Measurements from ENCODE around the gene ZNF385C. TPM values are rescaled to one million over a fixed set of nuclear protein-coding genes. Genes with fewer than 3 reads are reported as not detected.

Gene ZNF385C
- total and polyA plus RNA-seq, 3 donors from 2014 or later, result 17.9 to 26.6 (median 21.4) TPM

- TF ChIP-seq POLR2A (IDR thresholded peaks at IDR 0.05) (no peak), CTCF (IDR thresholded peaks at IDR 0.05) (no peak)
- Histone ChIP-seq H3K27me3 (no peaks in the 10 kb centered on the region), H3K4me1 (no peaks in the 10 kb centered on the region), H3K9me3 (no peaks in the 10 kb centered on the region), H3K36me3 (ENCODE audit: low read depth, missing control alignments) (no peaks in the 10 kb centered on the region), H3K27ac (no peak overlapping the region), H3K4me3 (no peak overlapping the region)
- intact Hi-C loops (cut with DNase I; ENCODE audit: low total_unique reads), result no loop called here
- DNase-seq, result no peak
- WGBS, 2 donors, result 81 to 88% methylated on average over 1 of the region's 1 CpG
Observed at GRCh38 chr17:42005166-42005565, 93.1 kb downstream of the ZNF385C start.

DNA sequence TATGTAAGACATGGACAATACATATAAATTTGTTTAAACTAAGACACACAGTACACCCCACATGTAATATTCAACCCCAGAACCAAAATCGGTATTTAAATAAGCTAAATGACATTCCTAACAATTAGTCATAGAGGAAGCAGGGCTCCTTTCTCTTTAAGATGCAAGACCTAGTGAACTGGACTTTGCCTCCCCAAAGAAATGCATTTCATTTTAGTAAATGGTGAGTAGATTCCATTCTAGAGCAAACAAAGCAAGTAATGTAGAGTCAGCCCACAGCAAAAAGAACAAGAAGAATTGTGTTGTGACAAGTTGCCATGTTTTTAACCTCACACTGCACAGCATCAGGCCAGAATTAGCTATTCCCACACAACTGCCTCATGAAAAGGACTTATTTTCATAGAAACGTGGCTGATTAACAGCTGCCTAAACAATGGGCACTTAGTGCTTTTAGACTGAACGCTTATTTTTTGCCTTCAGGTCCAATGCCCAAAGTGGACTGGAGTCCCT lies 95.4 kb downstream of the ZNF385C start:
- Histone ChIP-seq H3K36me3 (ENCODE audit: low read depth, missing control alignments) (no peaks in the 10 kb centered on the region), H3K9me3 (no peaks in the 10 kb centered on the region), H3K4me1 (no peaks in the 10 kb centered on the region), H3K27me3 (no peaks in the 10 kb centered on the region), H3K27ac (no peak overlapping the region), H3K4me3 (no peak overlapping the region)
- TF ChIP-seq CTCF (IDR thresholded peaks at IDR 0.05) (no peak), POLR2A (IDR thresholded peaks at IDR 0.05) (no peak)
- intact Hi-C loops (cut with DNase I; ENCODE audit: low total_unique reads), result no loop called here
- DNase-seq, result no peak
- 85 to 93% methylated on average over 3 of the region's 3 CpGs for WGBS, 2 donors

- intact Hi-C loops (cut with DNase I; ENCODE audit: low total_unique reads), result no loop called here
- DNase-seq, result no peak
- no peak overlapping the region for H3K27ac ChIP-seq
- WGBS, 2 donors, result 87 to 94% methylated on average over 7 of the region's 7 CpGs
- no peak overlapping the region for H3K4me3 ChIP-seq
- H3K4me1 ChIP-seq, result no peaks in the 10 kb centered on the region
- TF ChIP-seq CTCF (IDR thresholded peaks at IDR 0.05) (no peak), POLR2A (IDR thresholded peaks at IDR 0.05) (no peak)
- no peaks in the 10 kb centered on the region for H3K27me3 ChIP-seq
- H3K36me3 ChIP-seq (ENCODE audit: low read depth, missing control alignments), result no peaks in the 10 kb centered on the region
- no peaks in the 10 kb centered on the region for H3K9me3 ChIP-seq
Observed at GRCh38 chr17:42002175-42002791, 96.0 kb downstream of the ZNF385C start.

DNA sequence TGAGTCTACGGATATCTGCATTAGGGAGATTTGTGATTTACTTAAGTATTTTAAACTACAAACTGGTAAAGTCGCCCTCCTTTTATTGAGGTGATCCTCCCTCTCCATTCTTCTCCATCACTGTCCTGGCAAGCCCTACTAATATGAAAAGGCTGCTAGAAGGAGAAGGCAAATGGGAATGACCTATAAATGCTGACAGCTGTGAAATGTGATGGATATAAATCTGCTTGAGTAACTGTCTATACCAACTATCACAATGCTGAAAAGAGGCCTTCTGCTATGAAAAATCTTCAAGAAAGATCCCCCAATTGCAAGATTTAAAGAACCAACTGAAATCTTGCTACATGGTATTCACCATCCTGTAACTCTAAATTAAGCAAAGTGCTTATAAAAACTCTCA lies 96.5 kb downstream of the ZNF385C start:
- no peaks in the 10 kb centered on the region for H3K36me3 ChIP-seq (ENCODE audit: low read depth, missing control alignments)
- intact Hi-C loops (cut with DNase I; ENCODE audit: low total_unique reads), result no loop called here
- no peaks in the 10 kb centered on the region for H3K4me1 ChIP-seq

More for the DNA sequence above, 96.5 kb downstream of the ZNF385C start:
- 89 to 93% methylated on average over 2 of the region's 2 CpGs for WGBS, 2 donors
- TF ChIP-seq POLR2A (IDR thresholded peaks at IDR 0.05) (no peak), CTCF (IDR thresholded peaks at IDR 0.05) (no peak)
- no peak overlapping the region for H3K27ac ChIP-seq
- H3K9me3 ChIP-seq, result no peaks in the 10 kb centered on the region
- no peak overlapping the region for H3K4me3 ChIP-seq
- H3K27me3 ChIP-seq, result no peaks in the 10 kb centered on the region
- no peak for DNase-seq

All from testis (tissue), 3 donors.